Spleen (tissue), 11 donors: ENCODE results near the gene DAD1. TPM values are rescaled to one million over a fixed set of nuclear protein-coding genes. Genes with fewer than 3 reads are reported as not detected.

Experiments used
- DNase-seq: peaks from one replicate; pipeline ENCODE4 v3.0.0-alpha.2; 2020
- H3K27ac ChIP-seq, 8 donors: fragments of 200-600 bp; sonication (generic) in 7 of 8; 1 replicate in 4 of 8; 2 replicates in 4 of 8; pipeline versions ENCODE4 v1.5.0 to v1.8.0; 2016 to 2021; ENCODE audit warnings: inconsistent platforms in 4 of 8, mild to moderate bottlenecking in 4 of 8, moderate library complexity in 1 of 8
- H3K27me3 ChIP-seq, 7 donors: fragments of 200-600 bp; sonication (generic) in 6 of 7; replicated peaks in 1 of 7; 1 replicate in 4 of 7; 2 replicates in 3 of 7; pipeline versions ENCODE4 v1.5.0 to v1.8.0; 2016 to 2021; ENCODE audit warnings: inconsistent platforms in 3 of 7, mild to moderate bottlenecking in 1 of 7
- H3K36me3 ChIP-seq, 6 donors: fragments of 200-600 bp; sonication (generic) in 5 of 6; 1 replicate in 4 of 6; 2 replicates in 2 of 6; pipeline versions ENCODE4 v1.5.0 to v1.8.0; 2016 to 2021; ENCODE audit warnings: inconsistent platforms in 2 of 6
- H3K4me1 ChIP-seq, 6 donors: fragments of 200-600 bp; sonication (generic) in 5 of 6; 1 replicate in 3 of 6; 2 replicates in 3 of 6; pipeline versions ENCODE4 v1.5.0 to v1.8.0; 2016 to 2021; ENCODE audit warnings: inconsistent platforms in 3 of 6
- H3K4me3 ChIP-seq, 8 donors: fragments of 200-600 bp; sonication (generic) in 7 of 8; 1 replicate in 4 of 8; 2 replicates in 4 of 8; pipeline versions ENCODE4 v1.5.0 to v1.8.0; 2016 to 2021; ENCODE audit warnings: inconsistent platforms in 4 of 8, mild to moderate bottlenecking in 4 of 8, moderate library complexity in 2 of 8
- H3K9me3 ChIP-seq, 8 donors: fragments of 200-600 bp; sonication (generic) in 7 of 8; 1 replicate in 4 of 8; 2 replicates in 4 of 8; pipeline versions ENCODE4 v1.5.0 to v1.8.0; 2016 to 2021; ENCODE audit warnings: inconsistent platforms in 4 of 8
- POLR2A ChIP-seq, 3 donors: fragments of 450-650 bp; IDR thresholded peaks; one replicate each; pipeline ENCODE4 v1.5.1; 2017; ENCODE audit warnings: antibody characterized with exemption in 3 of 3, mild to moderate bottlenecking in 1 of 3
- POLR2AphosphoS5 ChIP-seq, 3 donors: sonication (generic); formaldehyde crosslinking; IDR thresholded peaks; one replicate each; pipeline ENCODE4 v1.5.1; 2017; ENCODE audit warnings: antibody characterized with exemption in 3 of 3
- WGBS, 5 donors: extraction: QIAGEN DNeasy Blood & Tissue Kit in 3 of 5; methylation state at CpG; one replicate each; pipeline versions ENCODE4 v1.1.5 to v1.1.7; 2013 to 2018; 5-methylcytosine and 5-hydroxymethylcytosine counted together
- intact Hi-C: fragments of 100-400 bp; cut with DNase I; formaldehyde crosslinking; loops from one replicate; pipeline ENCODE4 v1.15.0; 2023; ENCODE audit warnings: low total_unique reads
- polyA plus RNA-seq, 3 donors: library from polyadenylated mRNA; stranded (reverse); fragments of 200-250 nt; gene quantifications; one replicate each; pipeline ENCODE4 v1.2.1, GENCODE V29; 2013
- total RNA-seq, 7 donors: library from RNA; depleted of rRNA in 3 of 7; stranded (reverse); fragments of >200 nt in 3 of 7; fragmentation: NEBNext Ultra II Directional in 4 of 7; extraction: Animal tissue kit (Norgen Biotek cat#: 25700) in 4 of 7; gene quantifications; one replicate each; pipeline versions ENCODE4 v1.1.0 to v1.2.1, GENCODE V29; 2016 to 2021
- TF ChIP-seq, protein P1 (sequence below), 11 experiments: fragments of 200-600 bp in 7 of 11; fragments of 450-650 bp in 4 of 11; sonication (generic) in 4 of 11; IDR thresholded peaks in 8 of 11; conservative IDR thresholded peaks in 3 of 11; 1 replicate in 7 of 11; 2 replicates in 4 of 11; pipeline versions ENCODE4 v1.4.0 to v1.8.0; 2016 to 2021; ENCODE audit warnings: antibody characterized with exemption in 11 of 11, inconsistent platforms in 4 of 11, mild to moderate bottlenecking in 1 of 11
- donor health status: healthy with polysubstance abuse.
- donor health status: DM: no; HTN: no; CAD: no; lungs with moderate emphysema.
- donor health status: DM: no; HTN: no; CAD: no.
- donor health status: Bipolar disorder and iron deficiency.
- donor health status: healthy.
- donor health status: DM: no; HTN: no; CAD: no.
- donor health status: DM: yes; HTN: yes; CAD: no.

The DAD1 gene
- total and polyA plus RNA-seq, 10 donors = 102 to 176 (median 129) TPM

DNA sequence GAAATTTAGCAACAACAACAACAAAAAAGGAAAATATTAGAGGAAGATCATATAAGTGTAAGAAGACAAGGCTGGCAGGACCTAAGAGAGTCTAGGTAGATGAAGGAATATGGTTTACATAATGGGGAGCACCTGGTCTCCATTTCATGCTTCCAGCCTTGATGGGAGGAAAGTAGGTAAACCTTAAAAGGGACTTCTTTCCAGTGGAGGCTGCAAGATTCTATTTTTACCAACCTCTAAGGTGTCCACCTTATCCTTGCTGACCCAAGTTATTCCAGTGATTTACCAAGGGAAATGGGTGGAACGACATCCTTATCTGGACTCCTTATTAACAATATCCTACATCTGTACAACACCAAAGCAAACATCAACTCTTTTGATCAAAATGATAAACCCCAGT, 30.0 kb downstream of the DAD1 start:
- H3K4me1 ChIP-seq = peaks cover 37 to 100% (median 94%) of the 10 kb centered on the region in 6 donors
- WGBS, 5 donors = 59 to 77% (median 68%) methylated on average over 1 of the region's 1 CpG
- no peaks in the 10 kb centered on the region for H3K27me3 ChIP-seq
- H3K4me3 ChIP-seq = no peak overlapping the region
- TF ChIP-seq POLR2A (IDR thresholded peaks at IDR 0.05) (no peak), POLR2AphosphoS5 (IDR thresholded peaks at IDR 0.05) (no peak)
- TF ChIP-seq, protein P1, sequence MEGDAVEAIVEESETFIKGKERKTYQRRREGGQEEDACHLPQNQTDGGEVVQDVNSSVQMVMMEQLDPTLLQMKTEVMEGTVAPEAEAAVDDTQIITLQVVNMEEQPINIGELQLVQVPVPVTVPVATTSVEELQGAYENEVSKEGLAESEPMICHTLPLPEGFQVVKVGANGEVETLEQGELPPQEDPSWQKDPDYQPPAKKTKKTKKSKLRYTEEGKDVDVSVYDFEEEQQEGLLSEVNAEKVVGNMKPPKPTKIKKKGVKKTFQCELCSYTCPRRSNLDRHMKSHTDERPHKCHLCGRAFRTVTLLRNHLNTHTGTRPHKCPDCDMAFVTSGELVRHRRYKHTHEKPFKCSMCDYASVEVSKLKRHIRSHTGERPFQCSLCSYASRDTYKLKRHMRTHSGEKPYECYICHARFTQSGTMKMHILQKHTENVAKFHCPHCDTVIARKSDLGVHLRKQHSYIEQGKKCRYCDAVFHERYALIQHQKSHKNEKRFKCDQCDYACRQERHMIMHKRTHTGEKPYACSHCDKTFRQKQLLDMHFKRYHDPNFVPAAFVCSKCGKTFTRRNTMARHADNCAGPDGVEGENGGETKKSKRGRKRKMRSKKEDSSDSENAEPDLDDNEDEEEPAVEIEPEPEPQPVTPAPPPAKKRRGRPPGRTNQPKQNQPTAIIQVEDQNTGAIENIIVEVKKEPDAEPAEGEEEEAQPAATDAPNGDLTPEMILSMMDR (IDR thresholded peaks at IDR 0.05 in 8 of 11, conservative IDR thresholded peaks at IDR 0.05 in 3 of 11) = no peak
- DNase-seq = no peak
- intact Hi-C loops = loop anchor here (10.0 kb wide), 1 partner anchor 174 kb away; no protein-coding TSS in a partner anchor
- H3K27ac ChIP-seq = peak overlapping the region; percentile 76 to 96 (median 90)
- H3K9me3 ChIP-seq = no peaks in the 10 kb centered on the region
- H3K36me3 ChIP-seq = peaks cover 0 to 9% (median 5%) of the 10 kb centered on the region in 6 donors

DNA sequence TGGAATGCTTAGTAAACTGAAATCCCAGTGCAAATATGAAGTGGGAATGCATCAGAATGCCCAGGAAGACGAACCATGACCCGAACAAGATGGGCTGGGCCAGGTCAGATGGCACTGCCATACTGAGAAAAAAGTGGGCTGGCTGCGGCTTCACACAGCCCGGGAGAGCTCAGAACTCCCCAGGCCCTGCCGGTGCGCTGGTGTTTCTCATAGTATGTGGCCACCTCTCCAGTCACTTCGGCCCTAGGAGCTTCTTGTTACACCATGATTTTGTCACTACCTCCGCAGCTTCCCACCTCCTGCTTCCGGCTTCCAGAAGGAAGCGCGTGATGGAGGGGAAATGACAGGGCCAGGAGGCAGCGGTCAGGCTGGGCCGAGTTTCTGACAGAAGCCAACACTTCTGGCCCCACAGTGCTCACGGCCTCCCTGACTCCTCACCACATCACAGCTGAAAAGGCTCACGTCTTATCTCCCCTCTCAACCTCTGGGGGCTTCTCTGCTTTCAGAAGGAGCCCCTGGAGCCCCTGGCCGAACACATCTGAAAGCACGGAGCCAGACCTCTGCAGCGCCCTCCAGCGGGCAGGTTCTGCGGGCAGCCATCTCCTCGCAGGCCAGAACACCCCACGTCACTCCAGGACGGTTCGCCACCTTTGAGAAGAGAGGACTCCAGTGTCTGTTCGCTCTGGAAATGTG, 30.7 kb downstream of the DAD1 start:
- Histone ChIP-seq H3K9me3 (no peaks in the 10 kb centered on the region), H3K4me3 (peak overlapping the region in 1 of 8 donors; percentile 10), H3K4me1 (peaks cover 37 to 100% (median 95%) of the 10 kb centered on the region in 6 donors), H3K36me3 (peaks cover 0 to 2% (median 0%) of the 10 kb centered on the region in 6 donors), H3K27me3 (no peaks in the 10 kb centered on the region), H3K27ac (peak overlapping the region; percentile 76 to 96 (median 90))
- DNase-seq = peak; percentile 86
- intact Hi-C loops = loop anchor here (10.0 kb wide), 1 partner anchor 174 kb away; no protein-coding TSS in a partner anchor
- 62 to 75% (median 68%) methylated on average over 25 of the region's 25 CpGs for WGBS, 5 donors
- TF ChIP-seq, protein P1 (IDR thresholded peaks at IDR 0.05 in 8 of 11, conservative IDR thresholded peaks at IDR 0.05 in 3 of 11) = peak in 7 of 11 experiments; percentile 20 to 45 (median 30)
- TF ChIP-seq POLR2A (IDR thresholded peaks at IDR 0.05) (no peak), POLR2AphosphoS5 (IDR thresholded peaks at IDR 0.05) (peak in 1 of 3 donors; percentile 32)

DNA sequence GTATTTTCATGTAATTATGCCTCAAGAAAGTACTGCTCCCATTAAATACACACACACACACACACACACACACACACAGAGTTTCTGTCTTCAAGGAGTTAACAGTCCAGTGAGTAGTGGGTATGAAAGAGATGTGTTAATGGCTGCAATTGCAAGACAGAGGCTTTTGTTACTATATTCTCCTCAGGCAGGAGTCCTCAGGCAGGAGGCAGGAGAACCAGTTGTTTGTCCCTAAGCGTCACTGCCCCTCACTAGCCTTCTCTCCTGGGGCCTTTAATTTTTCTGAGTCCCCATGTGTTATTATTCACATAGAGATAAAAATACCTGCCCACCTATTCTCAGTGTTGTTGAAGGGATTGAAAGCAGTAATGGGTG, 31.2 kb downstream of the DAD1 start:
- H3K36me3 ChIP-seq = no peaks in the 10 kb centered on the region
- peak overlapping the region in 1 of 8 donors; percentile 66 for H3K4me3 ChIP-seq
- H3K9me3 ChIP-seq = no peaks in the 10 kb centered on the region
- TF ChIP-seq POLR2A (IDR thresholded peaks at IDR 0.05) = no peak
- no peak for TF ChIP-seq POLR2AphosphoS5 (IDR thresholded peaks at IDR 0.05)
- TF ChIP-seq, protein P1 (IDR thresholded peaks at IDR 0.05 in 8 of 11, conservative IDR thresholded peaks at IDR 0.05 in 3 of 11) = no peak
- peaks cover 37 to 100% (median 93%) of the 10 kb centered on the region in 6 donors for H3K4me1 ChIP-seq
- DNase-seq = no peak
- no peaks in the 10 kb centered on the region for H3K27me3 ChIP-seq
- H3K27ac ChIP-seq = peak overlapping the region; percentile 76 to 96 (median 90)
- 68 to 85% (median 75%) methylated on average over 1 of the region's 1 CpG for WGBS, 5 donors
- intact Hi-C loops = loop anchor here (10.0 kb wide), 1 partner anchor 173 kb away; no protein-coding TSS in a partner anchor

- Histone ChIP-seq H3K9me3 (no peaks in the 10 kb centered on the region), H3K4me1 (peaks cover 33 to 100% (median 92%) of the 10 kb centered on the region in 6 donors), H3K36me3 (peaks cover 0 to 4% (median 0%) of the 10 kb centered on the region in 6 donors), H3K4me3 (peak overlapping the region in 7 of 8 donors; percentile 17 to 66 (median 28)), H3K27ac (peak overlapping the region; percentile 87 to 96 (median 91)), H3K27me3 (no peaks in the 10 kb centered on the region)
- 0 to 7% (median 5%) methylated on average over 15 to 28 of the region's 28 CpGs for WGBS, 5 donors
- intact Hi-C loops = loop anchor here (10.0 kb wide), 1 partner anchor 172 kb away; no protein-coding TSS in a partner anchor
- TF ChIP-seq POLR2AphosphoS5 (IDR thresholded peaks at IDR 0.05) (peak; percentile 31 to 77 (median 57)), POLR2A (IDR thresholded peaks at IDR 0.05) (no peak)
- TF ChIP-seq, protein P1 (IDR thresholded peaks at IDR 0.05 in 8 of 11, conservative IDR thresholded peaks at IDR 0.05 in 3 of 11) = peak; percentile 96 to 100 (median 99)
- peak; percentile 97 for DNase-seq
Measured at GRCh38 chr14:22556990-22557623, 31.9 kb downstream of the DAD1 start.
